C4-2B (cell line): ENCODE results near the gene LILRA6.
"Not testable (repeated sequence)": the region's sequence is repeated elsewhere in the genome, so short reads cannot be mapped to it uniquely, and the experiment has no call there.

Source experiments
- CTCF ChIP-seq: fragments of 450-650 bp; conservative IDR thresholded peaks from 2 replicates; pipeline ENCODE4 v1.5.1; 2017; ENCODE audit warnings: mild to moderate bottlenecking
- ZFX ChIP-seq: fragments of 450-650 bp; IDR thresholded peaks from 2 replicates; pipeline ENCODE4 v1.6.1; 2017

DNA sequence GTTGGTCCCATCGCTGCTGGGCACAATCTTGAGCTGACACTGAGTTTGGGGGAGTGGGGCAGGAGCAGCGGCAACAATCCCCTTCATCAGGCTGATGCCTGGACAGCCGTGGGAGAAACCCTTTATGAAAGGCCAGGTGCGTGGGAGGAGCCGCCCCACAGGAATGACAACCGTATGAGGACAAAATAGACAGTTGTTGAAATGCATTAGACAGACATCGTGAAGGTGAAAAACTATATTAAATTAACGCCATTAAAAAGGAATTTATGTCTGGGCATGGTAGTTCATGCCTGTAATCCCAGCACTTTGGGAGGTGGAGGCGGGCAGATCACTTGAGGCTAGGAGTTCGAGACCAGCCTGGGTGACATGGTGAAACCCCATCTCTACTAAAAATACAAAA lies 18.0 kb downstream of the LILRA6 start:
- TF ChIP-seq CTCF, ZFX: not testable (repeated sequence)
